Epithelial cell of prostate (primary cell): ENCODE results near the gene CCR1.
"Not testable (repeated sequence)": the region's sequence is repeated elsewhere in the genome, so short reads cannot be mapped to it uniquely, and the experiment has no call there.

Source experiments
- DNase-seq: peaks from one replicate; pipeline ENCODE4 v3.0.0-alpha.2; 2011; ENCODE audit warnings: low read depth, low spot score
- H3K27ac ChIP-seq: fragments of 450-650 bp; 2 replicates; pipeline ENCODE4 v1.5.1; 2017; ENCODE audit warnings: mild to moderate bottlenecking

Gene CCR1

DNA sequence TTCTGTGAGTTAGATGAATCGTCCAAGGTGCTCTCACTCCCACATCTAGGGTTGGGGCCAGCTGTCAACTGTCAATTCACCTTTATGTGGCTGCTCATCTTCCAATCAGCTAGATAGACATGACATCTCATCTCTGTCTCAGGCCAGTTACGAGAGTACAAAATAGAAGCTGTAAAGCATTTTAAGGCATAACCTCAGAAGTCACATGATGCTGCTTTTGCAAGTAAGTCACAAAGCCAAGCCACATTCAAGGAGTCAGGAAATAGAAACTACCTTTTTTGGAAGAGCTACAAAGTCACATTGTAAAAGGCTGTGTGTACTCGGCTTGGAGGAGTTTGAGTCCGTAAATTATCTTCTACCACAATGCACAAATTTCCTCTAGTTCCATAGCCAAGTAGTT lies 5.1 kb upstream of the CCR1 start:
- H3K27ac ChIP-seq: no peak overlapping the region
- DNase-seq: no peak

GRCh38 chr3:46212101-46212500 lies 4.0 kb upstream of the CCR1 start:
- H3K27ac ChIP-seq: no peak overlapping the region
- no peak for DNase-seq

DNA sequence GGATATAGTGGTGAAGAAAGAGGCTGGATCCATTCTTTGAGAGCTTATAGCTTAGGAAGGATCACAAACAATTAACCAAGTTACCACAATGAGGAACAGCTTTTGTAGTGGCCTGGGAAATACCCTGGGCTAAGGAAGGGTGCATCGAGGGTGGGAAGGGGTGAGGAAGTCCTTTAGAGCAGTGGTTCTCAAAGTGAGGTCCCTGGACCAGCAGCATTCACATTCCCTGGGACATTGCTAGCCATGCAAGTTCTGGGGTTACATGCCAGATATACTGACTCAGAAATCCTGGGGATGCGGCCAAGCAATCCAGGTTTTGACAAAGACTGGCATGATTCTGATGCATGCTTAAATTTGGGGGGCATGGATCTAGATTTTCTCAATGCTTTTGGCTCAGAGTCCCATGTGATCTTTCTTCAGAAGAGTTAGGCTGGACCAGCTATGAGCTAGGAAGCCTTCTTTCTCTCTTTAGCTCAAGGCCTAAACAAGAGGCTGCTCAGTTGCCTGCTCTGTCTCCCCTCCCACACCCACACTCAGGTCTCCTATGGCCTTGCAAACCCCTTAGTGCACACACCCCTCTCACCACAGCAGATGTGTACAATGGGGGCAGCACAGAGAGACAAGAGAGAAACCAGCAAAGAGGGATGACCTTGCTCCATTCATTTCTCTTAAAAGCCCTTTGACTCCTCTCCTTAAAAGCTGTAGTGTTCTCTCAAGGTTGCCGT lies 1.8 kb upstream of the CCR1 start:
- no peak overlapping the region for H3K27ac ChIP-seq
- no peak for DNase-seq

- no peak overlapping the region for H3K27ac ChIP-seq
- no peak for DNase-seq
Measured at GRCh38 chr3:46209053-46209452, 940 bp upstream of the CCR1 start.

DNA sequence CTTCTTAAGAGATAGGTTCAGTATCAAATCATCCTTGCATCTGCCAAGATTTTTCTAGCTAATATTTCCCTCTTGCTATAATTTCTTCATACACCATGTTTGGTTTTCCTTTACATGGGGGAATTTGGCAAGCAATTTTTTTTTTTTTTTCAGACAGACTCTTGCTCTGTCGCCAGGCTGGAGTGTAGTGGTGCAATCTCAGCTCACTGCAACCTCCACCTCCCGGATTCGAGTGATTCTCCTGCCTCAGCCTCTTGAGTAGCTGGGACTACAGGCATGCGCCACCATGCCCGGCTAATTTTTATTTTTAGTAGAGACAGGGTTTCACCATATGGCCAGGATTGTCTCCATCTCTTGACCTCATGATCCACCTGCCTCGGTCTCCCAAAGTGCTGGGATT lies 599 bp downstream of the CCR1 start:
- not testable (repeated sequence) for H3K27ac ChIP-seq, DNase-seq

DNA sequence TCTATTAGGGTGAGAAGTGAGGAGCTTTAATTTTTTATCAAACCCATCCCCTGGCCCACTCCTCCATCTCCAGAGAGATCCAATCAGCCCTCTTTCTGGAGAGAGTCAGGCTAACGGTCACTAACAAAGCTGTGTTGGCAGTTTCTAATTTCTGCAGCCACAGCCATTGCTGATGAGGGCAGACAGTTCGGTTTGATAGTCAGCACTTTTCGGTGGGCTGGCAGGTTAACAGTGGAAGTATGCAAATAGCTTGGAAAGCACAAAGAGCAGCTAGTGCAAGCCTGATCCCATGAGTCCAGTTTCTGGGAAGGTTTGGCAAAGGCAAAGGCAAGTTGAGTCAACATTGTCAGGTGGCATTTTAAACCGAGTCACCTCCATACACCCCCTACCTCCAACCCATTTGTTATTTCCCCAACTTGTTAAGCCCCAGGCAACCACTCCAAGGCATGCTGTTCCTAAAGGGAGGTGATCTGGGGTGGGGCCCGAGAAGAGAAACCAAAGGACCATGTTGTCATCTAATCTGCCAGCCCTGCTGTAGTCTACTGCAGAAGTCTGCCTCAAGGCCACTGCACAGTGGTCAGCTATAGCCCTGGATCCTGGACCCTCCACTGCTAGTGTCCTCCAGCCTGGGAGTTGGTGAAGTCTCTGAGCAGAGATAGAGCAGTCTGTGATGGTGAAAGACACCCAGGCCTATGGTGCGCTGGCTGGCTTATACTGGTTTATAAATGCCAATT lies 1.7 kb downstream of the CCR1 start:
- no peak for DNase-seq
- no peak overlapping the region for H3K27ac ChIP-seq

DNA sequence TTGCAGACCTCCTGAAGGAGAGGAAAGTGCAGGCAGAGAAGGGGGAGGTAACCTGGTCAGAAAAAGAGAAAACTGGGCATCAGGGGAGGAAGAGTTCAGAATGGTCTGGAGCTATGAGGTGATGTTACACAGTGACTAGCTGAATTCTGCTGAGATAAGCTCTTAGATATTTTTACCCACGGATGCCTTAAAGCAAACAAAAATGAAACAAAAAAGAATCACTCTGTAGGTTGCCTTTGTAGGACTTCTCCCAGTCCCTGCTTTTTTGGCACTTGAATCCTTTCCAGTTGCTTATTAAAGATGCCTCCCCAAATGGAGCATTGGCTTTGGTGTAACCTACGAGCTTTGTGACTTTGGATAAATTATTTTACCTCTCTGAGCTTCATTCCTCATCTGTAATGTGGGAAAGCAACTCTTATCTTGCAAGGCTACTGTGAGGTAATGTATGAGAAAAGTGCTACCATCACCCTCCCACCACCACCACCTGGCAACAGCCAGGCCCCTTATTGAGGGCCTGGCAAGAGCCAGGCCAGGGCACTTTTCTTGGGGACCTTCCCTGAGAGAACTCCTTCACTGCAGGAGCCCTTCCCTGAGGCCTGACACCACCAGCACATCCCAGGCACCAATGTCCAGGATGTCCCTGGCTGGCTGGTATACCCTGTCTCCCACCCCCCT lies 2.7 kb downstream of the CCR1 start:
- no peak for DNase-seq
- no peak overlapping the region for H3K27ac ChIP-seq

DNA sequence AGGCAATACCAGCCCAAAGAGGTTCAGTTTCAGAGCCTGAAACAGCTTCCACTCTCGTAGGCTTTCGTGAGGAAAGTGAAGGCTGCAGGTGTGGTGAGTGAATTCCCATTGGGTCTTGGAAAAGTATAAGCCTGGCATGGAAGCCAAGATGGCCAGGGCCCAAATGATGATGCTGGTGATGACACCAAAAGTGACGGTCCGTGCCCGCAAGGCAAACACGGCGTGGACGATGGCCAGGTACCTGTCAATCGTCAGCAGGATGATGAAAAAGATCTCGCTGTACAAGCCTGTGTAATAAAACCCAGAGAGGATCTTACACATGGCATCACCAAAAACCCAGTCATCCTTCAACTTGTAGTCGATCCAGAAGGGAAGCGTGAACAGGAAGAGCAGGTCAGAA lies 4.4 kb downstream of the CCR1 start:
- no peak overlapping the region for H3K27ac ChIP-seq
- no peak for DNase-seq

DNA sequence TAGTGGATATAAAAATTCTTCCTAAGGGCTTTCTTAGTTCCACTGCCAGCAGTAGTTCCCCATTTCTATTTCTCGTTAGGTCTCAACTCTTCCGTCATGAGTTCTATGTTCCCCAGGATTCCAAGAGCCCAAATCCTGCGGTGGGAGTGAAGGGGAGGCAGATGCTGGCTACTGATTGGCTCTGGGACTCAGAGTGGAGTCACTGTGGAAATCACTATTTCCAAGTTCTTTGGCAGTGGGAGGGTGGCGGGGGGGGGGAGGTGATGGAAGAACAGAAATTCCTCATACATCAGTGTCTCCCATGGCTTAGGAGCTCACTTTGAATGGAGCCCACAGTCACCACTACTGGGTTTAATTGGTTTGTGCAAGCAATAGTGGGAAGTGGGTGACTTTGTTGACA lies 5.6 kb downstream of the CCR1 start:
- no peak overlapping the region for H3K27ac ChIP-seq
- DNase-seq: no peak

DNA sequence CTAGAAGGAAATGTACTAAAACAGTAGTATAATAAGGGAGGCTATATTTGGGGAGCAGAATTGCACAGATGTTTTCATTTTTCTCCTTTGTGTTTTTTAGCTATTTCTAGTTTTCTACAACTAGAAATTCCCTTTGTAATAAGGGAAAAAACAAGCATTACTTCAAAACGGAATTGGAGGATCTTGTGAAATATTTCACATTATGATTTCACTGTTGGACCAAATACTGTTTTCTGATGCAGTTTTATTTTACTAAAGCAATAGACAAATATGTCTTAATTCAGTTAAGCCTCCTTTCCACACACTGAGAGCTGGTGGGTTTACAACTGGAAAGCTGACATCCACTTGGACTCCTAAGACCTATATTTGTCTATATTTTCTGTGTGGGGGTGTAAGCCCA lies 7.3 kb downstream of the CCR1 start:
- no peak for DNase-seq
- no peak overlapping the region for H3K27ac ChIP-seq

DNA sequence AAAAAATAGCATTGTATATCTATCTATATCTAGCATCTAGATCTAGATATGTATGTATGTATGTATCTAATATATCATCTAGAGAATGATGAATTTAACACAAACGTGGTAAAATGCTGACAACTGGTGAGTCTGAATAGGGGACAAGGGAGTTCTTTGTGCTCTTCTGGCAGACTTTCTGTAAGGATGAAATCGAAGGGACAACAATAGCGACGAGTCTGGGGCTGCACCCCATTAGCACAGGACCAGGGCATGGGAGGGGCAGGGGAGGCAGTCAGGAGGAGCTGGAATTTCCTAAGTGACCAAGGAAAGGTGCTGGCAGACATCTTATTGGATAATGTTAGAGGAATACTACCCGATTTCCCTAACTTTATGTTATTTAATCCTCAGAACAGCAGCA lies 7.9 kb downstream of the CCR1 start:
- no peak overlapping the region for H3K27ac ChIP-seq
- DNase-seq: no peak

GRCh38 chr3:46196261-46196957 lies 11.7 kb downstream of the CCR1 start:
- H3K27ac ChIP-seq: no peak overlapping the region
- DNase-seq: no peak

- H3K27ac ChIP-seq: no peak overlapping the region
- DNase-seq: no peak
Measured at GRCh38 chr3:46194868-46195553, 13.1 kb downstream of the CCR1 start.

GRCh38 chr3:46193436-46193835 lies 14.7 kb downstream of the CCR1 start:
- DNase-seq: peak; percentile 26
- no peak overlapping the region for H3K27ac ChIP-seq

DNA sequence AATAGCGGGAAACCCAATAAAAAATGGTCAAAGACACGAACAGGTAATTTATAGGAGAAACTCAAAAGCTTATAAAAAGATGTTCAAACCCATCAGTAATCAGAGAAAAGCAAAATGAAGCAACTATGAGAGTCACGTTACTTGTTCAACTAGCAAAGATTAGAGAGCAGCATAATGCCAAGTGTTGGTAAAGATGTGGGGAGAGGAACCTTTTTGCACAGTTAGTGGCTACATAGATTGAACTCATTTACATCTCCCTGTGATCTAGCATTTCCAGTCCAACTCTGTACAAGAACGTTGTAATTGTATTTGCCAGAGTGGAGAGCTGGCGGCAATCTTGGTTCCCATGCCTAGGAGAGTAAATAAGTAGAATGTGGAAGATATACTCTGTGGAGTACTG lies 15.2 kb downstream of the CCR1 start:
- no peak for DNase-seq

DNA sequence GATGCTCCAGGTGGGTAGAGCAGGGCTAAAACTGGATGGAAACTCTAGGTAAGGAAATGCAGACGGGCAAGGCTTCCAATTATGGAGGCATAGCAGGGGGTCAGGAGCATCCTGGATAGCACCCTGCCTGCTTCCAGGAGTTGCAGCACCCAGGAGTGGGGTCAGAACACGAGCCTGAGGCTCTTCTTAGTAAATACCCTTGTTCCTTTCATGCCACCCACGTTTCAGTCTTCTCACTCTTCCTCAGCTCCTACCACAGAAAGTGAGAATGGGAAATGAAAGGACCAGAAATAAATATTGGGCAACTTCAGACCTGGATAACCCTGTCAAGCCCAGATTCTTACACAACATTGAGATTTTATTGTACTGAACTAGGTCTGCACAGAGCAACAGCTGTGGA lies 16.4 kb downstream of the CCR1 start:
- no peak overlapping the region for H3K27ac ChIP-seq
- DNase-seq: no peak

More for the DNA sequence above, 15.2 kb downstream of the CCR1 start:
- no peak overlapping the region for H3K27ac ChIP-seq

GRCh38 chr3:46188708-46189107 lies 19.4 kb downstream of the CCR1 start:
- peak overlapping the region; percentile 38 for H3K27ac ChIP-seq
- DNase-seq: no peak

- DNase-seq: peak; percentile 67
- H3K27ac ChIP-seq: peak overlapping the region; percentile 38
Measured at GRCh38 chr3:46187876-46188275, 20.2 kb downstream of the CCR1 start.

- no peak for DNase-seq
- H3K27ac ChIP-seq: peak overlapping the region; percentile 38
Measured at GRCh38 chr3:46187341-46187700, 20.8 kb downstream of the CCR1 start.
